Loucy (cell line): ENCODE results near the gene PRELP.

Experiments used
- EZH2phosphoT487 ChIP-seq: fragments of 200-600 bp; IDR thresholded peaks from 2 replicates; pipeline ENCODE4 v1.6.1; 2018; ENCODE audit warnings: antibody characterized with exemption, mild to moderate bottlenecking, moderate library complexity, borderline replicate concordance
- TF ChIP-seq, protein P1 (sequence below): fragments of 200-600 bp; sonication (generic); conservative IDR thresholded peaks from 2 replicates; pipeline ENCODE4 v1.5.1; 2014; ENCODE audit warnings: mild to moderate bottlenecking, antibody characterized with exemption, low read length

DNA sequence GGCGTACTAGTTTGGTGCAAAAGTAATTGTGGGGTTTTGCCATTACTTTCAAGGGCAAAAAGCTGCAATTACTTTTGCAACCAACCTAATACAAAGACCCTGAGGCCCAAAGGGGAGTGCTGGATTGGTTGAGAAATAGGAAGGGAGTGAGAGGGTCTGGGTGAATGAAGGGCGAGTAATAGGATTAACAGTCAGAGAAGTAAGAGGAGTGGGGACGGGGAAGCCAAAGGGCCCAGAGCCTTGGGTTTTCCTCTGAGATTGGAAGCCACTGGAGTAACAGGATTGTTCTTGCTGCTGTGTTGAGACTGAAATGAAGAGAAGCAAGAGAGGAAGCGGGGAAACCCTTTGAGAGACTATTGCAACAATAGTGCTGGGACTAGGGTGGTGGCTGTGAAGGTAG, 19.0 kb upstream of the PRELP start:
- TF ChIP-seq, protein P1, sequence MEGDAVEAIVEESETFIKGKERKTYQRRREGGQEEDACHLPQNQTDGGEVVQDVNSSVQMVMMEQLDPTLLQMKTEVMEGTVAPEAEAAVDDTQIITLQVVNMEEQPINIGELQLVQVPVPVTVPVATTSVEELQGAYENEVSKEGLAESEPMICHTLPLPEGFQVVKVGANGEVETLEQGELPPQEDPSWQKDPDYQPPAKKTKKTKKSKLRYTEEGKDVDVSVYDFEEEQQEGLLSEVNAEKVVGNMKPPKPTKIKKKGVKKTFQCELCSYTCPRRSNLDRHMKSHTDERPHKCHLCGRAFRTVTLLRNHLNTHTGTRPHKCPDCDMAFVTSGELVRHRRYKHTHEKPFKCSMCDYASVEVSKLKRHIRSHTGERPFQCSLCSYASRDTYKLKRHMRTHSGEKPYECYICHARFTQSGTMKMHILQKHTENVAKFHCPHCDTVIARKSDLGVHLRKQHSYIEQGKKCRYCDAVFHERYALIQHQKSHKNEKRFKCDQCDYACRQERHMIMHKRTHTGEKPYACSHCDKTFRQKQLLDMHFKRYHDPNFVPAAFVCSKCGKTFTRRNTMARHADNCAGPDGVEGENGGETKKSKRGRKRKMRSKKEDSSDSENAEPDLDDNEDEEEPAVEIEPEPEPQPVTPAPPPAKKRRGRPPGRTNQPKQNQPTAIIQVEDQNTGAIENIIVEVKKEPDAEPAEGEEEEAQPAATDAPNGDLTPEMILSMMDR, result no peak
- no peak for TF ChIP-seq EZH2phosphoT487
